Tibial nerve (tissue), 4 donors: ENCODE results near the gene BLCAP. TPM values are rescaled to one million over a fixed set of nuclear protein-coding genes. Genes with fewer than 3 reads are reported as not detected.

Experiments used
- DNase-seq, 2 donors: peaks; one replicate each; pipeline ENCODE4 v3.0.0-alpha.2; 2019; ENCODE audit warnings: low spot score in 2 of 2
- H3K27ac ChIP-seq, 4 donors: fragments of 200-600 bp; sonication (generic) in 3 of 4; one replicate each; pipeline ENCODE4 v1.5.1; 2017 to 2019; ENCODE audit warnings: mild to moderate bottlenecking in 1 of 4
- H3K27me3 ChIP-seq, 2 donors: fragments of 200-600 bp; sonication (generic) in 1 of 2; one replicate each; pipeline versions ENCODE4 v1.5.1 to v1.6.0; 2017 to 2019
- H3K36me3 ChIP-seq, 3 donors: fragments of 200-600 bp; sonication (generic); one replicate each; pipeline ENCODE4 v1.5.1; 2018 to 2019
- H3K4me1 ChIP-seq, 4 donors: fragments of 200-600 bp; sonication (generic) in 3 of 4; one replicate each; pipeline ENCODE4 v1.5.1; 2017 to 2019
- H3K4me3 ChIP-seq, 4 donors: fragments of 200-600 bp; sonication (generic) in 3 of 4; one replicate each; pipeline ENCODE4 v1.5.1; 2017 to 2019; ENCODE audit warnings: mild to moderate bottlenecking in 1 of 4, moderate library complexity in 1 of 4
- H3K9me3 ChIP-seq, 4 donors: fragments of 200-600 bp; sonication (generic) in 3 of 4; one replicate each; pipeline ENCODE4 v1.5.1; 2017 to 2019
- EP300 ChIP-seq, 2 donors: sonication (generic); formaldehyde crosslinking; IDR thresholded peaks; one replicate each; pipeline ENCODE4 v1.6.1; 2017; ENCODE audit warnings: antibody characterized with exemption in 2 of 2, mild to moderate bottlenecking in 1 of 2
- POLR2A ChIP-seq, 2 donors: fragments of 450-650 bp; IDR thresholded peaks; one replicate each; pipeline ENCODE4 v1.6.1; 2017; ENCODE audit warnings: antibody characterized with exemption in 2 of 2, mild to moderate bottlenecking in 2 of 2, moderate library complexity in 2 of 2
- whole genome bisulfite sequencing, 2 donors: methylation state at CpG; one replicate each; pipeline ENCODE4 v1.1.5; 2018; 5-methylcytosine and 5-hydroxymethylcytosine counted together
- total RNA-seq, 4 donors: library from RNA; depleted of rRNA; stranded (reverse); fragments of >200 nt; gene quantifications; one replicate each; pipeline ENCODE4 v1.1.0, GENCODE V29; 2016
- TF ChIP-seq, protein P1 (sequence below), 5 experiments: fragments of 200-600 bp in 3 of 5; fragments of 450-650 bp in 2 of 5; sonication (generic) in 3 of 5; IDR thresholded peaks; one replicate each; pipeline ENCODE4 v1.5.1; 2016 to 2019; ENCODE audit warnings: antibody characterized with exemption in 5 of 5, mild to moderate bottlenecking in 3 of 5, moderate library complexity in 2 of 5

The BLCAP gene
- total RNA-seq, 4 donors from 2014 or later = 39.8 to 51.3 (median 48.8) TPM

DNA sequence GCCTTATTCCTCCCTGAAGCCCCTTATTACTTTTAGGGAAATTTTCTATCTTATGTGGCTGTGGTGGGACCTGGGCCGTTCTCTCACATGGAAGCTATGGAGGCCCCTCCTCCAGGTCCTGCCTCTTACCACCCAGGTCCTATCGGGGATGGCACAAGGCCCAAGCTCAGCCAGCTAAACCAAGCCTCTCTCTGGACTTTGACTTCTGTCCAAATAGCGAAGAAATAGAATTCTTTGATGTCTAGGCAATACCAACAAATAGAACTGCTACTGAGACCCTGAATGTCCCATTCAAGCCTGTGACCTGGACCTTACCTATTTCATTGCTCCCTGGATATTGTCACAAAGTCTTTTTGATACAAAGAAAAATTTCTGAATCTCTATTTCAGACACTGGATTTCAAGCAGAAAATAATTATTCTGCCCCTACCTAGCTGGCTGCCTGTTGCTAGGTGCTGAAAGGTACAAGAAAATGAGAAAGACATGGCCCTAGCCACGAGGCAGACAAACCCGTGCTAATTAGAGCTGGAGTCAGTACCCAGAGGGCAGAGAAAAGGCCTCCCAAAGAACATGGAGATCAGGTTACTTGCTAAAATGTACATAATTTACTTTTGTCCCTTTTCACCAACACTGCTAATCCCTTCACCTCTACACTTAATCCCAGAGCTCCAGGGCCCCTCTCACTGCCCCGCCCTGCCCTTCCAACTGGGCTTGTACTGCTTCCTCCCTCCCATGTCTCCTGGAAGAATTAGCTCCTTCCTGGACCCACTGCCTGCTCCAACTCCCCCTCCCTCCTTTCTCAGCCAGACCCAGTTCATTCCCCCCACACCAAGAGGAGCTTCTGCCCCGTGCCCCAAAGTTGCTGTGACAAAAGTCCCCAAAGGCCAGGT is 22.2 kb downstream of the BLCAP start:
- no peak overlapping the region for H3K27ac ChIP-seq
- TF ChIP-seq, protein P1, sequence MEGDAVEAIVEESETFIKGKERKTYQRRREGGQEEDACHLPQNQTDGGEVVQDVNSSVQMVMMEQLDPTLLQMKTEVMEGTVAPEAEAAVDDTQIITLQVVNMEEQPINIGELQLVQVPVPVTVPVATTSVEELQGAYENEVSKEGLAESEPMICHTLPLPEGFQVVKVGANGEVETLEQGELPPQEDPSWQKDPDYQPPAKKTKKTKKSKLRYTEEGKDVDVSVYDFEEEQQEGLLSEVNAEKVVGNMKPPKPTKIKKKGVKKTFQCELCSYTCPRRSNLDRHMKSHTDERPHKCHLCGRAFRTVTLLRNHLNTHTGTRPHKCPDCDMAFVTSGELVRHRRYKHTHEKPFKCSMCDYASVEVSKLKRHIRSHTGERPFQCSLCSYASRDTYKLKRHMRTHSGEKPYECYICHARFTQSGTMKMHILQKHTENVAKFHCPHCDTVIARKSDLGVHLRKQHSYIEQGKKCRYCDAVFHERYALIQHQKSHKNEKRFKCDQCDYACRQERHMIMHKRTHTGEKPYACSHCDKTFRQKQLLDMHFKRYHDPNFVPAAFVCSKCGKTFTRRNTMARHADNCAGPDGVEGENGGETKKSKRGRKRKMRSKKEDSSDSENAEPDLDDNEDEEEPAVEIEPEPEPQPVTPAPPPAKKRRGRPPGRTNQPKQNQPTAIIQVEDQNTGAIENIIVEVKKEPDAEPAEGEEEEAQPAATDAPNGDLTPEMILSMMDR (IDR thresholded peaks at IDR 0.05) = no peak
- no peak for TF ChIP-seq POLR2A (IDR thresholded peaks at IDR 0.05)
- no peak for TF ChIP-seq EP300 (IDR thresholded peaks at IDR 0.05)
- H3K9me3 ChIP-seq = no peaks in the 10 kb centered on the region
- peaks cover 0 to 16% (median 0%) of the 10 kb centered on the region in 3 donors for H3K36me3 ChIP-seq
- H3K27me3 ChIP-seq = no peaks in the 10 kb centered on the region
- H3K4me3 ChIP-seq = no peak overlapping the region
- H3K4me1 ChIP-seq = no peaks in the 10 kb centered on the region
- 64 to 70% methylated on average over 7 of the region's 7 CpGs for WGBS, 2 donors
- no peak for DNase-seq

DNA sequence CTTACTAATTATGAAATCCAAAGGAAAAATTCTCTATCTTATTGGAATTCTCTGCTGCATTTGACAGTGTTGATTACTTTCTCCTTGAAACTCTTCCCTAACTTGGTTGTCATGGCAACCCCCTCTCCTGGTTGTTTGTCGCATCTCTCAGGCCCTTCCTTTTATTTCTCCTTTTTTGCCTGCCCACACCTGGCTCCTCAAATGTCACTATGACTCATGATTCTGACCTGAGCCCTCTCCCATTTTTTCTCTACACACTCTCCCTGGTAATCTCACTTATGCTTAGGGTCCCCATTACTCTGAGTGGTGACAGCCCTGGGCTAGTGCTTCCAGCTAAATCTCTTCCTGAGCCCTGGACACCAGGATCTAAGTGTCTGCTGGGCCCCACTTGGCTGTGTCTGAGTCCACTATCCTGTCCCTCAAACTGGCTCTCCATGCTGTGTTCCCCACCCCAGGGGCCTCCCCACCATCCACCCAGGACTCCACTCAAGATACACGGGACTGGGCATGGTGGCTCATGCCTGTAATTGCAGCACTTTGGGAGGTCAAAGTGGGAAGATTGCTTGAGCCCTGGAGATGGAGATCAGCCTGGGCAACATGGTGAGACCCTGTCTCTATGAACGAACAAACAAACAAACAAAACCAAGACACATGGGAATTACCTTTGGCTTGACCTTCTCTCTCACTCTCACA is 23.1 kb downstream of the BLCAP start:
- Histone ChIP-seq H3K4me3 (no peak overlapping the region), H3K4me1 (no peaks in the 10 kb centered on the region), H3K36me3 (peaks cover 0 to 10% (median 0%) of the 10 kb centered on the region in 3 donors), H3K27me3 (no peaks in the 10 kb centered on the region), H3K9me3 (no peaks in the 10 kb centered on the region), H3K27ac (no peak overlapping the region)
- no peak for DNase-seq
- WGBS, 2 donors = 57 to 60% methylated on average over 3 of the region's 3 CpGs
- TF ChIP-seq, protein P1 (IDR thresholded peaks at IDR 0.05) = no peak
- TF ChIP-seq POLR2A (IDR thresholded peaks at IDR 0.05) = no peak
- TF ChIP-seq EP300 (IDR thresholded peaks at IDR 0.05) = no peak

DNA sequence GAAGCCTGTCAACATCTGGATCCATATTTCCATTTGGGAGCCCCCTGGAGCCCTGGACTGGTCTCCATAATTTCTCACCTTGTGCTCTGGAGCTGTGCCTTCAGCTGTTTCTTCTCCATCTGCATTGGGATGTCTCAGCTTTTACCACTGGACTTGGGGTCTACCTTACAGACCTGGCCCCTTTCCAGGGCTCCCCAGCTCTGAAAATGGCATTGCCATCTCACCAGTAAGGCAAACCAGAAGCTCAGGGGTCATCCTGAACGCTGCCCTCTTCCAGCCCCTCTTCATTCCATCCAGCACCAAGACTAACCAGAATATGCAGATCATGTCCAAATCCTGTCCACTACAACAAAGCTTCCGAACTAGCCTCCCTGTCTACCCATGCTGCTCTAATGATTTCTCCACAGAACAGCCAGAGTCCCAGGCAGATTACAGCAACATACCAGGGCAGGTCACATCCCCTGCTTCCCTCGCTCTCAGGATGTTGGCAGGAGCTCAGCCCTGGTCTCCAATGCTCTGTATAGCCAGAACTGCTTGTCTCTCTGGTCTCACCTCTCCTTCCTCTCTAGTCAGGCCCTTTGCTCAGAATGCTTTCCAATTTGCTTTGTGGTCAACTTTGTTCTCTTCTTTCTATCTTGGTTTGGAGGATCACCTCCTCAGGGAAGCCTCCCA is 24.3 kb downstream of the BLCAP start:
- H3K27me3 ChIP-seq = no peaks in the 10 kb centered on the region
- no peak overlapping the region for H3K4me3 ChIP-seq
- 65 to 78% methylated on average over 3 of the region's 3 CpGs for WGBS, 2 donors
- no peak for DNase-seq
- TF ChIP-seq EP300 (IDR thresholded peaks at IDR 0.05) (no peak), POLR2A (IDR thresholded peaks at IDR 0.05) (no peak)
- TF ChIP-seq, protein P1 (IDR thresholded peaks at IDR 0.05) = no peak
- no peak overlapping the region for H3K27ac ChIP-seq
- H3K9me3 ChIP-seq = no peaks in the 10 kb centered on the region
- peaks cover 0 to under 1% (median 0%) of the 10 kb centered on the region in 3 donors for H3K36me3 ChIP-seq
- H3K4me1 ChIP-seq = no peaks in the 10 kb centered on the region

DNA sequence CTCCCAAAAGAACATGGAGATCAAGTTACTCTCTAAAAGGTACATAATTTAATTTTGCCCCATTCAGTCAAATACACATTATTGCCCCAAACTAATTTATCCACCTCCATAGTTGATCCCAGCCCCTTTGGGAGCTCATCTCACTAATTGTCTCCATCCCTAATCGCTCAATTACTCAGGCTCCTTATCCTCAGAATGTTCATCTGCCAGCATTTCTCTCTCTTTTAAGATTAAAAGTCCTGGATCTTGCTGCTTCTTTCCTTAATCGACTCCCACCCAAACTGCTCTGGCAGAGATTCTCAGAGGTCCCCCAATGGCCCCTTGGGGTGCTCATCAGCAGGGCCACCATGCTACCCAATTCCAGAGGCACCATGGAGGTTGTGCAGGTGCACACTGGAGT is 25.0 kb downstream of the BLCAP start:
- TF ChIP-seq POLR2A (IDR thresholded peaks at IDR 0.05) (no peak), EP300 (IDR thresholded peaks at IDR 0.05) (no peak)
- TF ChIP-seq, protein P1 (IDR thresholded peaks at IDR 0.05) = no peak
- WGBS, 2 donors = 80 to 84% methylated on average over 2 of the region's 2 CpGs
- Histone ChIP-seq H3K36me3 (no peaks in the 10 kb centered on the region), H3K4me1 (no peaks in the 10 kb centered on the region), H3K27me3 (no peaks in the 10 kb centered on the region), H3K27ac (no peak overlapping the region), H3K4me3 (no peak overlapping the region), H3K9me3 (no peaks in the 10 kb centered on the region)
- DNase-seq = no peak
